GM12874 (cell line): ENCODE results near the gene OTUB1.

Experiments used
- CTCF ChIP-seq: IDR thresholded peaks from 2 replicates; pipeline ENCODE4 v1.5.1; 2011; ENCODE audit warnings: low read depth, mild to moderate bottlenecking, control low read depth, low read length, moderate library complexity; ENCODE audit not compliant: insufficient read depth

Gene OTUB1

GRCh38 chr11:64023712-64024710 lies 37.8 kb downstream of the OTUB1 start:
- TF ChIP-seq CTCF, result no peak

- no peak for TF ChIP-seq CTCF
These were observed 39.0 kb downstream of the OTUB1 start for GRCh38 chr11:64025205-64025604.

- no peak for TF ChIP-seq CTCF
These were observed 40.5 kb downstream of the OTUB1 start for GRCh38 chr11:64026575-64027205.

GRCh38 chr11:64027651-64028397 lies 41.6 kb downstream of the OTUB1 start:
- no peak for TF ChIP-seq CTCF

- no peak for TF ChIP-seq CTCF
These were observed 42.3 kb downstream of the OTUB1 start for GRCh38 chr11:64028398-64029115.

- no peak for TF ChIP-seq CTCF
These were observed 43.5 kb downstream of the OTUB1 start for GRCh38 chr11:64029773-64030172.
